HL-60 (cell line): ENCODE results near the gene NIPBL.

Experiments used
- POLR2AphosphoS5 ChIP-seq: IDR thresholded peaks from 2 replicates; pipeline ENCODE4 v1.6.1; 2012; ENCODE audit warnings: low read depth
- TF ChIP-seq, protein P1 (sequence below): IDR thresholded peaks from one replicate; pipeline ENCODE4 v1.5.1; 2011; ENCODE audit warnings: low read length, control low read depth, inconsistent platforms; ENCODE audit not compliant: insufficient read depth

DNA sequence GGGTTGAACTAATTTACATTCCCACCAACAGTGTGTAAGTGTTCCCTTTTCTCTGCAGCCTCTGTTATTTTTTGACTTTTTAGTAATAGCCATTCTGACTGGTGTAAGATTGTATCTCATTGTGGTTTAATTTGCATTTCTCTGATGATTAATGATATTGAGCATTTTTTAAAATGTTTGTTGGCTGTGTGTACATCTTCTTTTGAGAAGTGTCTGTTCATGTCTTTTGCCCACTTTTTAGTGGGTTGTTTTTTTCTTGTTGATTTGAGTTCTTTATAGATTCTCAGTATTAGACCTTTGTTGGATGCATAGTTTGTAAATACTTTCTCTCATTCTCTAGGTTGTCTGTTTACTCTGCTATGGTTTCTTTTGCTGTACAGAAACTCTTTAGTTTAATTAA lies 101.6 kb downstream of the NIPBL start:
- TF ChIP-seq, protein P1, sequence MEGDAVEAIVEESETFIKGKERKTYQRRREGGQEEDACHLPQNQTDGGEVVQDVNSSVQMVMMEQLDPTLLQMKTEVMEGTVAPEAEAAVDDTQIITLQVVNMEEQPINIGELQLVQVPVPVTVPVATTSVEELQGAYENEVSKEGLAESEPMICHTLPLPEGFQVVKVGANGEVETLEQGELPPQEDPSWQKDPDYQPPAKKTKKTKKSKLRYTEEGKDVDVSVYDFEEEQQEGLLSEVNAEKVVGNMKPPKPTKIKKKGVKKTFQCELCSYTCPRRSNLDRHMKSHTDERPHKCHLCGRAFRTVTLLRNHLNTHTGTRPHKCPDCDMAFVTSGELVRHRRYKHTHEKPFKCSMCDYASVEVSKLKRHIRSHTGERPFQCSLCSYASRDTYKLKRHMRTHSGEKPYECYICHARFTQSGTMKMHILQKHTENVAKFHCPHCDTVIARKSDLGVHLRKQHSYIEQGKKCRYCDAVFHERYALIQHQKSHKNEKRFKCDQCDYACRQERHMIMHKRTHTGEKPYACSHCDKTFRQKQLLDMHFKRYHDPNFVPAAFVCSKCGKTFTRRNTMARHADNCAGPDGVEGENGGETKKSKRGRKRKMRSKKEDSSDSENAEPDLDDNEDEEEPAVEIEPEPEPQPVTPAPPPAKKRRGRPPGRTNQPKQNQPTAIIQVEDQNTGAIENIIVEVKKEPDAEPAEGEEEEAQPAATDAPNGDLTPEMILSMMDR, result no peak
- TF ChIP-seq POLR2AphosphoS5, result no peak
